Gastroesophageal sphincter (tissue), 4 donors: ENCODE measurements around the gene BRD3. TPM values are rescaled to one million over a fixed set of nuclear protein-coding genes. Genes with fewer than 3 reads are reported as not detected.

Source experiments
- ATAC-seq: fragments of 150-250 bp; one replicate; pipeline ENCODE4 v1.9.1; 2016; ENCODE audit warnings: mild to moderate bottlenecking, moderate library complexity
- H3K27ac ChIP-seq, 4 donors: fragments of 200-600 bp; sonication (generic) in 3 of 4; 1 replicate in 3 of 4; 2 replicates in 1 of 4; pipeline ENCODE4 v1.5.1; 2016 to 2019
- H3K27me3 ChIP-seq: fragments of 200-600 bp; sonication (generic); one replicate; pipeline ENCODE4 v1.5.1; 2019
- H3K36me3 ChIP-seq, 2 donors: fragments of 200-600 bp; sonication (generic); one replicate each; pipeline ENCODE4 v1.5.1; 2019; ENCODE audit warnings: control low read depth in 1 of 2
- H3K4me1 ChIP-seq, 3 donors: fragments of 200-600 bp; sonication (generic); 1 replicate in 2 of 3; 2 replicates in 1 of 3; pipeline ENCODE4 v1.5.1; 2016 to 2019; ENCODE audit warnings: control low read depth in 2 of 3
- H3K4me3 ChIP-seq, 2 donors: fragments of 200-600 bp; sonication (generic); one replicate each; pipeline ENCODE4 v1.5.1; 2019; ENCODE audit warnings: mild to moderate bottlenecking in 1 of 2, moderate library complexity in 1 of 2
- H3K9me3 ChIP-seq, 3 donors: fragments of 200-600 bp; sonication (generic); one replicate each; pipeline ENCODE4 v1.5.1; 2017 to 2019; ENCODE audit warnings: control low read depth in 2 of 3
- CTCF ChIP-seq, 4 experiments: fragments of 200-600 bp in 2 of 4; fragments of 450-650 bp in 2 of 4; sonication (generic) in 1 of 4; IDR thresholded peaks; one replicate each; pipeline ENCODE4 v1.5.1; 2017 to 2019; ENCODE audit warnings: antibody characterized with exemption in 4 of 4, mild to moderate bottlenecking in 2 of 4, moderate library complexity in 2 of 4
- EP300 ChIP-seq: sonication (generic); formaldehyde crosslinking; IDR thresholded peaks from one replicate; pipeline ENCODE4 v1.6.1; 2017; ENCODE audit warnings: antibody characterized with exemption, mild to moderate bottlenecking
- POLR2A ChIP-seq, 2 donors: fragments of 450-650 bp; IDR thresholded peaks; one replicate each; pipeline ENCODE4 v1.6.1; 2017; ENCODE audit warnings: antibody characterized with exemption in 2 of 2, mild to moderate bottlenecking in 2 of 2, moderate library complexity in 1 of 2
- POLR2AphosphoS5 ChIP-seq: sonication (generic); formaldehyde crosslinking; IDR thresholded peaks from one replicate; pipeline ENCODE4 v1.6.1; 2017; ENCODE audit warnings: antibody characterized with exemption
- WGBS, 2 donors: methylation state at CpG; one replicate each; pipeline ENCODE4 v1.1.5; 2018; ENCODE audit warnings: low coverage in 1 of 2; 5-methylcytosine and 5-hydroxymethylcytosine counted together
- total RNA-seq, 4 donors: library from RNA; depleted of rRNA; stranded (reverse); fragments of >200 nt; gene quantifications; one replicate each; pipeline ENCODE4 v1.1.0, GENCODE V29; 2016

Gene BRD3
- total RNA-seq, 4 donors from 2014 or later, result 22.2 to 38.9 (median 27.2) TPM

- Histone ChIP-seq H3K27ac (no peak overlapping the region), H3K4me3 (no peak overlapping the region), H3K9me3 (no peaks in the 10 kb centered on the region), H3K27me3 (no peaks in the 10 kb centered on the region), H3K36me3 (peaks cover 0 to 11% of the 10 kb centered on the region in 2 donors), H3K4me1 (peaks cover 6 to 98% (median 59%) of the 10 kb centered on the region in 3 donors)
- 80 to 83% methylated on average over 1 of the region's 7 CpGs for WGBS, 2 donors
- ATAC-seq, result no peak
- TF ChIP-seq POLR2AphosphoS5 (no peak), EP300 (no peak), CTCF (IDR thresholded peaks at IDR 0.05) (no peak), POLR2A (IDR thresholded peaks at IDR 0.05) (no peak)
These were observed 9.1 kb downstream of the BRD3 start for GRCh38 chr9:134058716-134059115.

GRCh38 chr9:134057751-134058701, 9.8 kb downstream of the BRD3 start:
- ATAC-seq, result no peak
- Histone ChIP-seq H3K36me3 (peaks cover 0 to 18% of the 10 kb centered on the region in 2 donors), H3K9me3 (no peaks in the 10 kb centered on the region), H3K4me3 (no peak overlapping the region), H3K4me1 (peaks cover 6 to 98% (median 52%) of the 10 kb centered on the region in 3 donors), H3K27ac (no peak overlapping the region), H3K27me3 (no peaks in the 10 kb centered on the region)
- 51 to 86% methylated on average over 5 to 10 of the region's 28 CpGs for WGBS, 2 donors
- TF ChIP-seq POLR2AphosphoS5 (no peak), POLR2A (IDR thresholded peaks at IDR 0.05) (no peak), CTCF (IDR thresholded peaks at IDR 0.05) (no peak), EP300 (no peak)

GRCh38 chr9:134057307-134057657, 10.5 kb downstream of the BRD3 start:
- Histone ChIP-seq H3K27me3 (no peaks in the 10 kb centered on the region), H3K9me3 (no peaks in the 10 kb centered on the region), H3K27ac (no peak overlapping the region), H3K4me3 (no peak overlapping the region), H3K36me3 (peaks cover 0 to 26% of the 10 kb centered on the region in 2 donors), H3K4me1 (peaks cover 6 to 90% (median 46%) of the 10 kb centered on the region in 3 donors)
- 60 to 71% methylated on average over 1 to 11 of the region's 13 CpGs for WGBS, 2 donors
- TF ChIP-seq POLR2AphosphoS5, result no peak
- no peak for TF ChIP-seq CTCF (IDR thresholded peaks at IDR 0.05)
- TF ChIP-seq EP300, result no peak
- no peak for TF ChIP-seq POLR2A (IDR thresholded peaks at IDR 0.05)
- no peak for ATAC-seq

GRCh38 chr9:134056483-134057306, 11.1 kb downstream of the BRD3 start:
- no peaks in the 10 kb centered on the region for H3K27me3 ChIP-seq
- no peak for ATAC-seq
- H3K4me3 ChIP-seq, result peak overlapping the region in 1 of 2 donors; percentile 20
- H3K4me1 ChIP-seq, result peaks cover 6 to 85% (median 41%) of the 10 kb centered on the region in 3 donors
- no peaks in the 10 kb centered on the region for H3K9me3 ChIP-seq
- H3K36me3 ChIP-seq, result peaks cover 0 to 32% of the 10 kb centered on the region in 2 donors
- H3K27ac ChIP-seq, result peak overlapping the region in 3 of 4 donors; percentile 1 to 69 (median 67)
- WGBS, 2 donors, result 71% methylated on average over 5 to 6 of the region's 23 CpGs
- TF ChIP-seq POLR2AphosphoS5 (no peak), EP300 (no peak), POLR2A (IDR thresholded peaks at IDR 0.05) (no peak), CTCF (IDR thresholded peaks at IDR 0.05) (no peak)
